Stimulated activated CD8-positive, alpha-beta memory T cell treated with anti-CD3 and anti-CD28 coated beads, Interleukin-15, amount 100 ng/mL, for 4 hours (primary cell): ENCODE results near the gene HNRNPM.
"Not testable (repeated sequence)": the region's sequence is repeated elsewhere in the genome, so short reads cannot be mapped to it uniquely, and the experiment has no call there.

ENCODE experiments used
- DNase-seq, 2 donors: peaks; one replicate each; pipeline ENCODE4 v3.0.0-alpha.2; 2020; ENCODE audit warnings: low read depth in 2 of 2

Gene HNRNPM

GRCh38 chr19:8425331-8425730 is 19.4 kb upstream of the HNRNPM start:
- not testable (repeated sequence) for DNase-seq

DNA sequence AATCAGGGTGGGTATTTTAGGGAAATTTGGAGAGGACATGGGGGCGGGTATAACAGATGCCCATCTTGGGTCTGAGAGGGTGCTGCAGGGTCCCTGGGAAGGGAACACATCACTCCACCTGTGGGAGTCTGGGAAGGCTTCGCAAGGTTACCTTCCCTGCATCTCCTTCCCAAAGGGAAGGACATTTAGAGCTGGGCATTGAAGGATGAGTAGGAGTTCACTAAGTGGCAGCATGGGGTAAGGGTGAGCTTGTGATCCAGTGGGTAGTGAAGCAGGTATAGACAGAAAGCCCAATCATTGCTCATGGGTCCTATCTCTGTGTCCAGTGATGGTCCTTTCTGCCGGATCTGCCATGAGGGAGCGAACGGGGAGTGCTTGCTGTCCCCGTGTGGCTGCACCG is 18.5 kb upstream of the HNRNPM start:
- DNase-seq: no peak

DNA sequence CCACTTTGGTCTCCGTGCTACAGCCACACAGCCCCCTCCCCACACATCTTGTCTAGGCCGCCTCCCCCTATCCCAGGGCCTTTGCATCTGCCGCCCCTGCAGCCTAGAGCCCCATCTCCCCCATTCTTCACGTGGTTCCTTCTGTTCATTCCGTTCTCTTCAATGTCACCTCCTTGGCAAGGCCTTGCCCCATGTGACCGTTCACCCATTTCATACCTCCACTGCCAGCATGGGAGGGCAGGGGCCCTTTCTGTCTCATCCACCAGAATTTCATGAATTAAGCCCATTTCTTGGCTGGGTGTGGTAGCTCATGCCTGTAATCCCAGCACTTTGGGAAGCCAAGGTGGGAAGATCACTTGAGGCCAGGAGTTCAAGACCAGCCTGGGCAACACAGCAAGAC is 15.7 kb upstream of the HNRNPM start:
- no peak for DNase-seq

DNA sequence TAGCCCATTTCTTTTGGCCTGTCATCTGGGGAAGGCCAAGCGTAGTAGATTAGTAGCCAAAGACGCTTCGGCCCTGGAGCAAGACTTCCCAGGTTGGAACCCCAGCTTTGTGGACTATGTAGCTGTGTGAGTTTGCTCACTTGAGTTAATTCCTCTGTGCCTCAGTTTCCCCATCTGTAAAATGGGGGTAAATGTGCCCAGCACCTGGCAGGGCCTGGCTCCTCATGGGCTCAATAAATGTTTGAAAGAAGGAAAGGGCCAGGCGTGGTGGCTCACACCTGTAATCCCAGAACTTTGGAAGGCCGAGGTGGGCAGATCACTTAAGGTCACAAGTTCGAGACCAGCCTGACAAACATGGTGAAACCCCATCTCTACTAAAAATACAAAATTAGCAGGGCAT is 14.9 kb upstream of the HNRNPM start:
- DNase-seq: no peak

GRCh38 chr19:8430650-8431049 is 14.1 kb upstream of the HNRNPM start:
- no peak for DNase-seq

- no peak for DNase-seq
Observed at GRCh38 chr19:8438236-8438635, 6.5 kb upstream of the HNRNPM start.

- no peak for DNase-seq
Observed at GRCh38 chr19:8441725-8442544, 2.8 kb upstream of the HNRNPM start.

DNA sequence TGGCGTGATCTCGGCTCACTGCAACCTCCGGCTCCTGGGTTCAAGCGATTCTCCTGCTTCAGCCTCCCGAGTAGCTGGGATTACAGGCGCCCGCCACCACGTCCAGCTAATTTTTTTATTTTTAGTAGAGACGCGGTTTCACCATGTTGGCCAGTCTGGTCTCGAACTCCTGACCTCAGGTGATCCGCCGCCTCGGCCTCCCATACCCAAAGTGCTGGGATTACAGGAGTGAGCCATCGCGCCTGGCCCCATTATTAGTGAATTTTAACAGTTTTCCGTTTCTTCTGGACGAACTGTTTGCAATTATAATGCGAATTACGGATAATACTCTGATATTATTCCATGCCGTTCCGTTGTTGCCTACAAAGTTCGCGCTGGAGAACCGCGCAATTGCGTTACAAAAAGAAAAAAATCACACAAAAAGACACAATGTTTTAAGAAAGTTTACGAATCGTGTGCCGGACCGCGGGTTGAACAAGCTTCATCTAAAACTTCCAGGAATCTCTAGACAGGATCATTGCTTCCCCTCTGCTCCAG is 567 bp upstream of the HNRNPM start:
- DNase-seq: not testable (repeated sequence)

GRCh38 chr19:8445488-8446001 is 770 bp downstream of the HNRNPM start:
- peak in 1 of 2 donors; percentile 8 for DNase-seq

DNA sequence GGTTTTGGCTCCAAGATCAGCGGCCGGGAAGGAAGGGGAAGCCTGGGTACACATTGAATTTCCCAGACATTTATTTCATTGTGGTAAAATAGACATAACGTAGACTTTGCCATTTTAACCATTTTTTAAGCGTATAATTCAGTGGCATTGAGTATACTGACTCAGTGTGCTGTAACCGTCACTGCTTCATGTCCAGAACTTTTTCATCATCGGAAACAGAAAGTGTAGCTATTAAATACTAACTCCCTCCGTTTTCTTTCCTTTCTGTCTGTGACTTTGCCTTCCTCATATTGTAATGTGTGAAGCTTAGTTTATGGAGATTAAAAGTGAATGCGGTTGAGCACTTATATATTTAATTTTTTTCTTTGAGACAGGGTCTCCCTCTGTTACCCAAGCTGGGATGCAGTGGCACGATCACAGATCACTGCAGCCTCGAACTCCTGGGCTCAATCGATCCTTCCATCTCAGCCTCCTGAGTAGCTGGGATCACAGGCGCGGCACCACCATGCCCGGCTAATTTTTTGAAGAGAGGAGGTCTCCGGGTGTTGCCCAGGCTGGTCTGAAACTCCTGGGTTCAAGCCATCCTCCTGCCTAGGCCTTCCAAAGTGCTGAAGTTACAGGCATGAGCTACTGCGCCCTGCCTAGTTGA is 1.4 kb downstream of the HNRNPM start:
- DNase-seq: no peak

- DNase-seq: no peak
Observed at GRCh38 chr19:8449830-8450229, 5.1 kb downstream of the HNRNPM start.

DNA sequence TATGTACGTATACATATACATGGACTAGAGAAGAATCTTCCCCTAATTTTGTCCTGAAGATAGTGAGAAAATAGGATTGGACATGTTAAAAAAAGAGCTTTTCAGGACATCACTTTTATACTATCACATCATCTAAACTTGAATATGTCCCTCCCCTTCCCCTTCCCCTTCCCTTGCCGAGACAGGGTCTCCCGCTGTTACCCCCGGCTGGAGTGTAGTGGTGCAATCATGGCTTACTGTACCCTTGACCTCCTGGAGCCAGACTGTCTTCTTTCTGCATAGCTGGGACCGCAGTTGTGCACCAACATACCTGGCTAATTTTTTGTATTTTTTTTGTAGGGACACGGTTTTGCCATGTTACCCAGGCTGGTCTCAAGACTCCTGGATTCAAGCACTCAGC is 6.6 kb downstream of the HNRNPM start:
- no peak for DNase-seq

GRCh38 chr19:8451885-8452284 is 7.1 kb downstream of the HNRNPM start:
- no peak for DNase-seq

GRCh38 chr19:8452446-8453123 is 7.8 kb downstream of the HNRNPM start:
- no peak for DNase-seq

GRCh38 chr19:8453616-8454015 is 8.8 kb downstream of the HNRNPM start:
- no peak for DNase-seq

GRCh38 chr19:8454218-8454617 is 9.4 kb downstream of the HNRNPM start:
- no peak for DNase-seq

- DNase-seq: no peak
Observed at GRCh38 chr19:8455018-8455417, 10.2 kb downstream of the HNRNPM start.

GRCh38 chr19:8456064-8456463 is 11.3 kb downstream of the HNRNPM start:
- no peak for DNase-seq

DNA sequence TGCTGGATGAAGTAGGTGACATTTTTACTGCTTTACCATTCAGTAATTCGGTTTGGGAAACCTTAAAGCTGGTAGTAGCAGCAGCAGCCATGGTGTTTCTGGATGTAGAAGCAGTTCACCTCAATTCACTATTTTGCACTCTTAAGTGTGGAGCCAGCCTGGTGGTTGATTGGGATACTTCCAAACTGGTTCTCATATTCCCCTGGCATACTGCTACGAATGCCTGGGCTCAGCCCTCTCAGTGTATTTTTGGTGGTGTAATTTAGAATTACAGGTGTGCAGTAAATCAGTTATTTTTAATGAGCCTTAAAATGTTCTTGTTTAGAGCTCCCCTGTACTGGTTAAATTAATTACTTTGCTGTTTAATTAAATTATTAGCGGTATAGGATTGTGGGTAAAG is 12.4 kb downstream of the HNRNPM start:
- DNase-seq: no peak

DNA sequence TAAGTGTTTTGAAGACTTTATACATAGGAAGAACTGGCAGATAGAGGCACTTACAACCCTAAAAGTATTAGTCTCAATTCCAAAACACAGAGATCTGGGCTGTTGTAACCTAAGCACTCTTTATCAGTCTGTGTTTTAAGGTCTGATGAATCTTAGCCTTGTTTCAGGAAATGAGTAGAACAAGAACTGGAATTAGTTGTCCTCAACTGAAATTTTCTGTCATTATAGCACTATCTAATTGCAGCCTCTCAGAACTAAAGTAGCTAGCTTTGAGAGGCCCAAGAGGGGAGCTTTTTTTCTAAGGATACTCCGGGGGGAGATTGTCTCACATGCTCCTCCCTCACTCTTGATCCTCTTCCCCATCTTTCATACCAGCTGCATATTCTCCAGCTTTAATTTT is 13.1 kb downstream of the HNRNPM start:
- no peak for DNase-seq

- DNase-seq: no peak
Observed at GRCh38 chr19:8458380-8458779, 13.6 kb downstream of the HNRNPM start.

- DNase-seq: no peak
Observed at GRCh38 chr19:8459095-8459494, 14.3 kb downstream of the HNRNPM start.
